GM10847 (cell line): ENCODE results near the gene PGAM2.

Source experiments
- POLR2A ChIP-seq: IDR thresholded peaks from 2 replicates; pipeline ENCODE4 v1.6.1; 2011; ENCODE audit not compliant: insufficient read length; ENCODE audit errors: extremely low read depth

The PGAM2 gene

DNA sequence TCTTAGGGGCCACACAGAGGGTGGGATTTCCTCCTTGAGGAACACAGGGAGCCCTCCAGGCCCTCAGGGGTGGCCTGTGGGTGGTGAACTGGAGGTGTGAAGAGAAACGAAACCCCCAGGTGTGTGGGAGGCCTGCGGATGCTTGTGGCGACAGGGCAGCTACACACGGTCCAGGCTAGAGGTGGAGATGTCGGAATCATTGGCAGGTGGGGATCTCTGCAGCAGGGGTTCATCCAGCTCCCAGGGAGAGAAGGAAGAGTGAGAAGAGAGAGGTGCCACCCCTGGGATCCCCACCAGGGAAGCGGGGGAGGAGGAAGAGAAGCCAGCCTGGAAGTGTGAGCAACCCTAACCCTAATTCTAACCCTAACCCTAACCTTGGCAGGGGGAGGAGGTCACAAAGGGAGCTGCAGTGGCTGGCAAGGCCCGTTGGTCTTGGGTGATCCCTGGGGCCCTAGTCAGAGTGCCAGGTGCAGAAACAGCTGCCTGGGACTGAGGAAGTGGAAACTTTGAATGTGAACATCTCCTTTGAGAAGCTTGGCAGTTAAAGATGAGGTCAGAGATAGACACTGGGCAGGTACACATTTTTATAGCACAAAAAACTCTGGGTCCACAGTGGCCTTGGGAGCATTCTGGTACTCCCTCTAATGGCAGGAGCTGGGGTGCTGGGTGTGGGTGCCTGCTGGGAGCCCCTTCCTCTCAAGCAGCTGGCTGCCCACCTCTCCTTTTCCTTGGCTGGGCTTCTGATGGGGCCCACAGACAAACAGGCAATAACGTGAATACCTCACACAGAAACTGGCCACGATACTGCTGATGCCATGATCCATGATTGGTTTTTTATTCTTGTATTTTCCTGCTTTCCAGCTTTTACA lies 31.9 kb upstream of the PGAM2 start:
- TF ChIP-seq POLR2A: no peak

DNA sequence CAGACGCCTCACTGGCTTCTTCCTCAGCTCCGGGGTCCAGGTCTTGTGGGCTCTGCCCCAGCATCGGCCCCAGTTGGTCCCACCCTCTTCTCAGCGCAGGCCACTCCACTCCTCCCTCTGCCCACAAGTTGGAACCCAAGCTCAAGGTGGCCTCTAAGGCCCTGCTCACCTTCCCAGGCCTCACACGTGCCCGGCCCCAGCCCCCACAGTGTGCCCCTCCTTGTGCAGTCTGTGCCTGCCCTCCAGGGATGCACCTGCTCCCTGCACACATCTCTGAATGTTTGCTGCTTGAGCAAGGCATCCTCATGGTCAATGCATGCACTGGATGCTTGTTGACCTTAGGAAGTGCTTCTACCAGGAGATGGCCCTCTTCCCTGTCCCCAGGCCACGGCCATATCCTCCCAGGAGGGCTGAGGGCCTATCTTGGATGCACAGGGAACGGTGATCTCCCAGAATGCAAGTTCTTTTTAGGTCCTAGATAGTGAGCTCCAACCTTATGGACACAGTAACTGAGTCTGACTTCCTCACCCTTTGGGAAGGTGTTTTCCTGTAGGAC lies 31.0 kb upstream of the PGAM2 start:
- no peak for TF ChIP-seq POLR2A

DNA sequence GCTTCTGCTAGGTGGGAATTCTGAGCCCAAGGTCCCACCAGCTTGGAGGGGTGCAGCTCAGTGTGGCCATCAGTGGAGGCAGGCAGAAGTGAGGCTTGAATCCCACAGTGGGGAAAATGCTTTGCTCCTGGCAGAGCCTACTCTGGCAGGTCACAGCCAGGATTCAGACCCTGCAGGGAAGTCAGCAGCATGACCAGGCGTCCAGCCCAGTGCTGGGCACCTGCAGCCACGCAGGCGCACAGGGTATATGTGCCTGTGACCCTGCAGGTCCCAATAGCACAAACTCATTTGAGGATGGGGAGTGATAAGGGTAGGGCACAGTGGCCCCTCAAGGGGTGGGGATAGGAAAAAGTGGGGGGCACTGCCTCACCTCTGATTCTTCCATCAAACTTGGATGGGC lies 30.4 kb upstream of the PGAM2 start:
- no peak for TF ChIP-seq POLR2A

DNA sequence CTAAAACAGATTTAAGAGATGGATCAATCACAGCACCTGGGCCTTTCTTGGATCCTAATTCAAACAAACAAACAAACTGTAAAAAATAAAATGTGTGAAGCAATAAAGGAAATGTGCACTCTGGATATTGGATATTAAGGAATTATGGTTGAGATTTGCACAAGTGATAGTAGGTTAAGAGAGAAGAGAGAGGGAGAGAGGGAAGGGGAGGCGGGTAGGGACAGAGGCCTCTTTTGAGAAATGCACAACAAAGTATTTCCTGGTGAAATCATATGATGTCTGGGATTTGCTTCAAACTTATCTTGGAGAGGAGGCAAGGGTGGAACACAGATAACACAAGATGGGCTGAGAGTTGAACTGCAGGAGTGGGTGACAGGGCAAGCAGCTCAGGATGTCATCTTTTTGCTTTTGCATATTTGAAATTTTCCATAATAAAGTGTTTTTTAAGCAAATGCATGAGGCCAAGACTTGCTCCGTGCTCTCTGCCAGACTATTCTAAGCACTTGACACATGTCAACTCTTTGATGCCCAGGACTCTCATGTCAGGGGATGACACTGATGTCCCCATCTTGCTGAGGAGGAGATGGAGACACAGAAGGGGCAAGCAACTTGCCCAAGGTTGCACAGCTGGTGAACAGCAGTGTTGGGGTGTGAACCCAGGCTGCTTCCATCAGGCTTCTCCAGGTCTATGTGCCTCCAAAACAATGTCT lies 29.7 kb upstream of the PGAM2 start:
- TF ChIP-seq POLR2A: no peak

DNA sequence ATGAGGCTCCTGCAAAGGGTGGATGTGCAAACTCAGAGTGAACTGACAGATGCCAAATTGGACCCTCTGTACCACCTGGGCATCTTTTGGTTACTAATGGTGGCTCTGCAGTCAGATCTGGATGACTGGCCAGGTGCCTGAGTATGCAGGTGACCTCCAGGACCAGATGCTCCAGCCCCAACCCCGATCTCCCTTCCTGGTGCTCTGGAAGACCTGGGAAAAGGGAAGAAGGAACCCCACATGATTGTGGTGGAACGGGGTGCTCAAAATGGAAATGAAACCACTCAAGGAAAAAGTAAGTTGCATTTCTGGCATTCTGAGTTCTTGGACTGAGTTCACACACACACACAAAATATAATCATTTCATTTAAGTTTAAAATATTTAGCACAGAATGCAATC lies 29.0 kb upstream of the PGAM2 start:
- TF ChIP-seq POLR2A: no peak

DNA sequence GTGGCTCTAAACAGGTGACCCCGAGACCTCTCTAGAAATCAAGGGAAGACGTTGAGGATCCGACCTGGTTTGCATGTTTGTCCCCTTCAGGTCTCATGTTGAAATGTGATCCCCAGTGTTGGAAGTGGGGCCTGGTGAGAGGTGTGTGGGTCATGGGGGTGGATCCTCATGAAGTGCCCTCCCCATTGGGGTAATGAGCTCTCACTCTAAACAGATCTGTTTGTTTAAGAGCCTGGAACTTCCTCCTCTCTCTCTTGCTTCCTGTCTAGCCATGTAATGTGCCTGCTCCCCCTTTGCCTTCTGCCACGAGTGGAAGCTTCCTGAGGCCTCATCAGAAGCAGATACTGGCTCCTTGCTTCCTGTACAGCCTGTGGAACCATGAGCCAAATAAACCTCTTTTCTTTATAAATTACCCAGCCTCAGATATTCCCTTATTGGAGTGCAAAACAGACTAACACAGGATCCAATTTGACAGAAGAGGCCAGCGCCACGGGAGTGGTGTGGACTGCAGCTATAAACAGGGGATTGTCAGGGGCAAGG lies 27.8 kb upstream of the PGAM2 start:
- no peak for TF ChIP-seq POLR2A

DNA sequence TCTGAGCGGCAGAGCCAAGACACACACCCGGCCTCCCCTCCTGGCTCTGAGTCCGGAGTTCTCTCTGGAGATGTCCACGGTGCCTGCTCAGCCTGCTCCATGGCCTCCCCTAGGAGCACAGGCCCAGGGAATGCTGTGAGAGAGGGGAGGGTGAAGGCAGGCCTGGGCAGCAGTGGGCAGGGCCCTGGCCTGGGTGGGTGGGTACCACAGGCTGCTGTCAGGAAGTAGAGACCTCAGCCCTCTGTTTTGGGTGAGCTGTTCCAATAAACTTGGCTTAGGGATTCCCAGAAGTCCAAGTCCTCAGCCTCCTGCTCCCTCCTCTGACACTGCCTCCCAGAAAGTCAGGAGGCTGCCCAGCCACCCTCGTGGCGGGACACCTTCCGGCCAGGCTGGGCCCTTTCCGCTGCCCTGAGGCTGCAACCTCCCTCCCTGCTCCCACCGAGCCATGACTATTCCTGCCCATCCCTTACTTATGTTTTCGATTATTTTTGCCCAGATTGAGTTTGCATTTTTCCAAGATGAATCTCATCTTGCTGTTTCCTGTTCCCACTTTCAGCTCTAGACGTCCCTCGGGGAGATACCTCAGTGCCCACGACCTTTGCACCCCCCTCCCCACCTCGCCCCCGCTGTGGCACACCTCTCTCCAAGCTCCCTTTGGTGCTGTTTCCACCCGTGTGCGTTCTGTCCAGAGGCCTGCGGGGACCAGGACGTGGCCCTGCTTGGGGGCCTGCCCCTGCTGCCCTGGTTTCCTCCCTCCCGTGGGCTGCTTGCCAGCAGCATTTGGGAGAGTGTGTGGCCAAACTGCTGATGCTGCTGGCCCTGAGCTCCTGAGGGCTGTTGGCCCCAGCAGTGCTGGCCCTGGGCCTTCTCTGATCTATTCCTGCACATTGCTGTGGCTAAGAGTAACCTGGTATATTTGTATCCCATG lies 22.8 kb upstream of the PGAM2 start:
- TF ChIP-seq POLR2A: no peak

DNA sequence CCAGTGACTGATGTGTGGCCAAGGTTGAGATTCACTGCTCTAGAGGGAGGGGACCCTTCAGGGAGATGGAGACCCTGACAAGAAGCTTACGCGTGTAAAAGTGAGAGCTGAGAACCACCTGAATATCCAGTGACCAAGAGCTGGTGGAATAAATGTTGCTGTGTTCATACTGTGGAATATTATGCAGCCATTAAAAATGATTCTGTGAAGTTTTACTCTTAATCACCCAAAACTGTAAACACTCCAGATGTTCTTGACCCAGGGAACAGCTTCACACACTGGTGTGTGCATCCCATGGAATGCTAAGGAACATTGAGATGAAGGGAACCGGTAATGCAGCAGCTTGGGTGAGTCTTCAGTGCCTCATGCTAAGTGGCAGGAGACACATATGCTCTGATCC lies 21.3 kb upstream of the PGAM2 start:
- TF ChIP-seq POLR2A: no peak

DNA sequence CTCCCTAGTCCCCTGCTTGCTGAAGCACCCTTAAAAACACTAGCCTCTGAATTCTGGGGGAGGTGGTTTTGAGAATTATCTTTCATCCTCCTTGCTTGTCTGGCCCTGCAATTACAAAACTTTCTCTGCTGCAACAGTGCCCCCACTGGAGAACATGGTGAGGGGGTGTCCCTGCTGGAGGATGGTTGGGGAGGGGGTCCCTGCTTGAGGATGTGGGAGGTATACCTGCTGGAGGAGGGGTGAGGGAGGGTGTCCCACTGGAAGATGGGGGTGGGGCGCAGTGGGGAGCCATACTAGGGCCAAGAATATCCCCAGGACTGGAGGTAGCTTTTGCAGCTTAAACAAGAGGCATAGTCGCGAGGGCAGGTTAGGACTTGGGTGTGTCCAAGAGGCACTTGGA lies 20.2 kb upstream of the PGAM2 start:
- no peak for TF ChIP-seq POLR2A

DNA sequence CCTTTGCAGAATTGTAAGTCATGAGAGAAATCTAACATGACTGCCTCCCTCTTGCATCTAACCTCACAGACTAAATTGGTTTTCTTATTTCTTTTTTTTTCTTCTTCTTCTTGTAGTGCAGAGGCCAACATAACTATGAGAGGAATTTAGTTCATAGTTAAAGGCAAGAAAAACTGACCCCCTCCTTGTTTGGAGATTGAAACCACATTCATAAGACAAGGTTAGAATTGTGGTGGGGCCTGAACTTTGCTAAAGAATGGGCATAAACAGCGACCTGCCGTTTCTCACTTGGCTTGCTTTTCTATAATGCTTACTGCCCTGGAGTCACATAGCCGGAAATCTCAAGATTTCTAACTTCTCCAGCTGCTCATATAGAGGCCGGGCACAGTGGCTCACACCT lies 19.3 kb upstream of the PGAM2 start:
- TF ChIP-seq POLR2A: no peak

DNA sequence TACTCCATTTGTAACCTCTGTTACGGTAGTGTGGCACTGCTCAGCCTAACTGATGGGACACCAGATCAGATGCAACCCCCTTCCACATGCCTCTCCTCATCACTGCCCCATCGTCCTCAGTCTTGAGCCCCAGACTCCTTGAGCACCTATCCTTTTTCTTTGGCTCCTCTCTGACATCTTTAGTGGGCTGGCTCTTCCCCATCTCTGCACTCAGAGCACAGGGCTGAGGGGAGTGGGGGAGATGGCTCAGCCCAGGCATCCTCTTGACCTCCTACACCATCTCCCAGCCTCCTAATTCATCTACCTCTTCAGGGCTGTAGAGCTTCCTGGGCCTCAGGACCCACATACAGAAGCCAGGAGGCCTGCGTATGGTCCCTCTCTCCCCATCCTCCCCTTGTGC lies 18.4 kb upstream of the PGAM2 start:
- TF ChIP-seq POLR2A: no peak

DNA sequence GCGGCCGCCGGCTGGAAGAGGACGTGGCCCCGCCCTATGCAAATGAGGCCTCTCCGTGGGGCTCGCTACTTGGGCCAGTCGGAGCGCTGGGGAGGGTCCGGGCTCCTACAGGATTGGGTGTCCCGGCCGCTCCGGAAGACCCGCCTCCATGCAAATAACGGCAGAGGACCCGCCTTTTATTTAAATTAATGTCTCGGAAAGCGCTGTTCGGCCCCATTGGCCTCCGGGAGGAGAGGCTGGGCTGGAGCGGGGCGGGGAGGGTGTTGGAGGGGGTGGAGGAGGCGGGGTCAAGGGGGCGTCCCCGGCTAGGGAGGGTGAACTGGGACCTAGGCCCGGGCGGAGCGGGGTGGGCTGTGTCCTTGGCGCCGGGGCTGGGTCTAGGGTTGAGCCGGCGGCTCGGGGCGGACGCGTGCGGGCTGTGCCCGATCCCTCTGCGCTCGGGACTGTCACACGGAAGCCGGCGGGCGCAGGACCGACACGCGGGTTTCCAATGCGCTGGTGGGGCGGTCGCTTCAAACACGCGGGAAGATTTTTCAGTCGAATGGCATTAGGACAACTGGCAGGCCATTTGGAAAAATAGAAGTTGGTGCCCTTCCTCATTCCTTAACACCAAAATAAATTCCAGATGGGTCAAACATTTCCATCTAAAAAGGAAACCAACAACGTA lies 17.3 kb upstream of the PGAM2 start:
- peak; percentile 55 for TF ChIP-seq POLR2A

DNA sequence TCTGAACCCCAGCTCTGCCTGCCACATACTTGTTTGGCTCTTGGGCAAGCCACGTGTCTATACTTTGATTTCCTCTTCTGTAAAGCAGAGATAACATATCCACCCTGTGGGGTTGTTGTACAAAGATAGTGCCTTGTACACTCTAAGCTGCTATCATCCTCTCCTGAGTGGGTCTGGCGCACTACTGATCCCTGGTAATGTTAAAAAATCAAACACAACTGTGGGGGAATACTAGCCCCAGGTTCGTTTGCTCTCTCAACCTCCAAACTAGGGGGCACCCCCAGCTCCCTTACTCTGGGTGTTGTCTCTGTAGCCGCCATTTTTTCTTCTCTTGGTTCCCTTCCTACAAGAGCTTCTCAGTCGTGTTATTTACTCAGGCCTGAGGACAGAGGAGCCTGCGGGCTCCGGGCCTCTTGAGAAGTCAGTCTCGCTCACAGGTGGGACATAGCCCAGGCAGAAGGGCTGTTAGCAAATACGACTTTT lies 15.9 kb upstream of the PGAM2 start:
- TF ChIP-seq POLR2A: no peak

DNA sequence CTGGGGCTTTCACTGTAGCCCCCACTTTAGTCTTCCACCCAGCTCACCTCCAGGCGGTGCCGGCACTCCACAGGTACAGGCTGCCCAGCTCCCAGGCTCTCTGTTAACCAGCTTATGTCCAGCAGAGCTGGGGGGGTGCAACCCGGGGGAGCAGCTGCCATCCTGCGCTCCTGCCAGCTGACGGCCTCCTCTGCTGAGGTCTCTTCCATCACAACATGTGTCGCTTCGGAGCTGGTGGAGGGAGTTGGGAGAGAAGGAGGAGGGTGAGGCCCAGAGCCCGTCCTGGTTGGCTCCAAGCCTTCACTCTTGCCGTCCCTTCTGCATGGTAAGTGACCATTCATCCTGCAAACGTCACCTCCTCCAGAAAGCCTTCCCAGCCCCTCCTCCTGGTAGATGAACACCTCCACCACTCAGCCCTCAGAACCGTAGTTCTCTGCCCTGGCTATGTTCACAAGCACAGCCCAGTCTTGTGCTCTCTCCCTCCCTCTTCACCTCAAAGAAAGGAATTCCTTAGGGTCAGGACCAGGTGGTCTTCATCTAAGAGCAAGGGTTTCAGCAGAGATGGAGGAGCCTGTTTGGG lies 15.4 kb upstream of the PGAM2 start:
- TF ChIP-seq POLR2A: no peak

DNA sequence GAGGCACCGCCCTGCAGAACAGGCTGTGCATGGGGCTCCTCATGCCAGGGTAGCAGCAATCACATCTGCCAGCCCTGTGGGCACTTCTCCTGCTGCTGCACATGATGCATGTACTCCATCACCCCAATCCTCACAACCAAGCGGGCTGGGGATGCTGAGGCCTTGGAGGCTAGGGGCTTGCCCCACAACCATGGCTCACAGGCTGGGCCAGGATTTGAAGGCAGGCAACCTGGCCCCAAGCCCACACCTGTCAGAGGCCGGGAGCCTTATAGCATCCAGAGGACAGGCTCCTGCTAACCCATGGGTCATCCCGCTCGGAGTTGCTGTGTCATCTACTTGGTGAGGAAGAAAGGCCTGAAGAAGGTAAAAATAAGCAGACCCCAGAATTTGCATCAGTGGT lies 14.8 kb upstream of the PGAM2 start:
- no peak for TF ChIP-seq POLR2A
